Keratinocyte (primary cell): Measurements from ENCODE around the gene FUT6.

Experiments
- EZH2 ChIP-seq: IDR thresholded peaks from one replicate; pipeline ENCODE4 v1.6.1; 2012; ENCODE audit warnings: inconsistent platforms, mild to moderate bottlenecking, low read length, moderate library complexity
- TF ChIP-seq, protein P1 (sequence below), 3 experiments: IDR thresholded peaks in 1 of 3; conservative IDR thresholded peaks in 1 of 3; optimal IDR thresholded peaks in 1 of 3; 2 replicates in 2 of 3; 3 replicates in 1 of 3; pipeline versions ENCODE3 to v1.5.1; 2011; ENCODE audit warnings: low read length in 3 of 3, mild to moderate bottlenecking in 3 of 3, moderate library complexity in 2 of 3, control low read depth in 1 of 3, inconsistent platforms in 1 of 3; ENCODE audit not compliant: insufficient read depth in 2 of 3; ENCODE audit errors: extremely low read depth in 1 of 3

DNA sequence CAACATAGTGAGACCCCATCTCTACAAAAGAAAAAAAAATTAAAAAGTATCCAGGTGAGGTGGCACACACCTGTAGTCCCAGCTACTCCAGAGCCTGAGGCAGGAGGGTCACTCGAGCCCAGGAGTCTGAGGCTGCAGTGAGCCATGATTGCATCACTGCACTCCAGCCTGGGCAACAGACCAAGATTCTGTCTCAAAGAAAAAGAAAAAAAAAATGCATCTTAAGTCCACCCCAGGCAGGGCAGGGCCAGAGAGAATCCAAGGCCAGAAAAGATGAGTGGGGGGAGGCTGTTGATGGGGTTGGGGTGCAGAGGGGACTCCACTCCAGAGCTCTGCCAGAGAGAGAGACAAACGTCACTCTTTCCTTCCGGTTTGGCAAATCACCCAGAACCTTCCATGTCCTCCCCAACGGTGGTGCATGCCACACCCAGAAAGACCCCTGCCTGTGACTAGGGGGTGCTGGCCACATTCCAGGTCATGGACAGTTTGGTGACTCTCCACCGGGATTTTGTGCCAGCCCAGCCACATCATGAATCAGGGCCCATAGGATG is 11.3 kb upstream of the FUT6 start:
- TF ChIP-seq, protein P1, sequence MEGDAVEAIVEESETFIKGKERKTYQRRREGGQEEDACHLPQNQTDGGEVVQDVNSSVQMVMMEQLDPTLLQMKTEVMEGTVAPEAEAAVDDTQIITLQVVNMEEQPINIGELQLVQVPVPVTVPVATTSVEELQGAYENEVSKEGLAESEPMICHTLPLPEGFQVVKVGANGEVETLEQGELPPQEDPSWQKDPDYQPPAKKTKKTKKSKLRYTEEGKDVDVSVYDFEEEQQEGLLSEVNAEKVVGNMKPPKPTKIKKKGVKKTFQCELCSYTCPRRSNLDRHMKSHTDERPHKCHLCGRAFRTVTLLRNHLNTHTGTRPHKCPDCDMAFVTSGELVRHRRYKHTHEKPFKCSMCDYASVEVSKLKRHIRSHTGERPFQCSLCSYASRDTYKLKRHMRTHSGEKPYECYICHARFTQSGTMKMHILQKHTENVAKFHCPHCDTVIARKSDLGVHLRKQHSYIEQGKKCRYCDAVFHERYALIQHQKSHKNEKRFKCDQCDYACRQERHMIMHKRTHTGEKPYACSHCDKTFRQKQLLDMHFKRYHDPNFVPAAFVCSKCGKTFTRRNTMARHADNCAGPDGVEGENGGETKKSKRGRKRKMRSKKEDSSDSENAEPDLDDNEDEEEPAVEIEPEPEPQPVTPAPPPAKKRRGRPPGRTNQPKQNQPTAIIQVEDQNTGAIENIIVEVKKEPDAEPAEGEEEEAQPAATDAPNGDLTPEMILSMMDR (optimal IDR thresholded peaks at IDR 0.05 in 1 of 3, IDR thresholded peaks at IDR 0.05 in 1 of 3, conservative IDR thresholded peaks at IDR 0.05 in 1 of 3; ENCODE audit: extremely low read depth in 1 of 3, insufficient read depth in 2 of 3, low read length in 3 of 3), result no peak
- TF ChIP-seq EZH2, result no peak
